H1 (cell line): ENCODE measurements around the gene ACOT11. TPM values are rescaled to one million over a fixed set of nuclear protein-coding genes. Genes with fewer than 3 reads are reported as not detected.

Experiments used
- CTCF ChIA-PET: fragments of 300-600 bp; sonication (Branson Sonifier 250); formaldehyde crosslinking; loops from one replicate; lab custom pipeline; 2021; ENCODE audit not compliant: partially characterized antibody; lab: Charles Lee
- POLR2A ChIA-PET: fragments of 300-600 bp; sonication (Branson Sonifier 250); formaldehyde crosslinking; loops from one replicate; lab custom pipeline; 2021; ENCODE audit warnings: inconsistent platforms; ENCODE audit not compliant: partially characterized antibody; lab: Charles Lee
- DNase-seq, 2 experiments: peaks; one replicate each; pipeline versions ENCODE4 v3.0.0 to v3.0.0-alpha.2; 2010 to 2022; ENCODE audit warnings: low spot score in 2 of 2, low read depth in 1 of 2, mixed read lengths in 1 of 2
- FAIRE-seq: peaks from 2 replicates; lab custom pipeline; 2011; peaks lifted over from hg19 to GRCh38; lab: Jason Lieb, UNC
- H2AFZ ChIP-seq: 2 replicates; pipeline ENCODE4 v1.8.1; 2012; ENCODE audit warnings: low read length, inconsistent platforms
- H2AK5ac ChIP-seq: 2 replicates; pipeline ENCODE4 v1.6.1; 2013; ENCODE audit warnings: low read depth, low read length
- H2BK120ac ChIP-seq: replicated peaks from 2 replicates; pipeline ENCODE3; 2013; ENCODE audit warnings: low read depth, low read length, inconsistent platforms
- H2BK12ac ChIP-seq: 2 replicates; pipeline ENCODE4 v1.6.1; 2013; ENCODE audit warnings: low read depth, low read length
- H2BK15ac ChIP-seq: 2 replicates; pipeline ENCODE4 v1.6.1; 2013; ENCODE audit warnings: low read length
- H2BK20ac ChIP-seq: 2 replicates; pipeline ENCODE4 v1.6.1; 2013; ENCODE audit warnings: low read length
- H2BK5ac ChIP-seq: 2 replicates; pipeline ENCODE4 v1.6.1; 2013; ENCODE audit warnings: low read depth, low read length
- H3K14ac ChIP-seq: 2 replicates; pipeline ENCODE4 v1.6.1; 2013; ENCODE audit warnings: inconsistent platforms; ENCODE audit not compliant: insufficient read length
- H3K18ac ChIP-seq: 2 replicates; pipeline ENCODE4 v1.6.1; 2013; ENCODE audit warnings: low read length; ENCODE audit errors: extremely low read depth
- H3K23ac ChIP-seq: 2 replicates; pipeline ENCODE4 v1.6.1; 2013; ENCODE audit warnings: inconsistent platforms; ENCODE audit not compliant: insufficient read length
- H3K23me2 ChIP-seq: 2 replicates; pipeline ENCODE4 v1.6.1; 2013; ENCODE audit warnings: low read depth, low read length
- H3K27ac ChIP-seq: 2 replicates; pipeline ENCODE4 v1.6.1; 2011; ENCODE audit warnings: low read depth, low read length, inconsistent platforms
- H3K27me3 ChIP-seq, 4 experiments: replicated peaks in 1 of 4; 1 replicate in 1 of 4; 2 replicates in 3 of 4; pipeline versions ENCODE4 v1.6.1 to v1.8.1; 2011 to 2013; ENCODE audit warnings: low read length in 3 of 4, mild to moderate bottlenecking in 3 of 4, inconsistent platforms in 2 of 4, mixed read lengths in 2 of 4, moderate library complexity in 1 of 4; ENCODE audit not compliant: control insufficient read depth in 3 of 4, insufficient read depth in 3 of 4; ENCODE audit errors: extremely low read depth in 1 of 4
- H3K36me3 ChIP-seq, 4 experiments: 2 replicates each; pipeline versions ENCODE4 v1.6.1 to v1.8.1; 2011 to 2013; ENCODE audit warnings: mild to moderate bottlenecking in 4 of 4, low read length in 3 of 4, moderate library complexity in 2 of 4, control low read depth in 1 of 4, inconsistent platforms in 1 of 4; ENCODE audit not compliant: insufficient read depth in 4 of 4, control insufficient read depth in 2 of 4
- H3K4ac ChIP-seq: replicated peaks from 2 replicates; pipeline ENCODE3; 2013; ENCODE audit warnings: low read length, low read depth, mixed read lengths, inconsistent platforms; ENCODE audit not compliant: insufficient read length
- H3K4me1 ChIP-seq, 4 experiments: replicated peaks in 1 of 4; 1 replicate in 1 of 4; 2 replicates in 3 of 4; pipeline versions ENCODE4 v1.6.1 to v1.8.1; 2011 to 2013; ENCODE audit warnings: low read length in 3 of 4, inconsistent platforms in 2 of 4, mixed read lengths in 1 of 4; ENCODE audit not compliant: insufficient read depth in 4 of 4, control insufficient read depth in 3 of 4
- H3K4me2 ChIP-seq, 2 experiments: 2 replicates each; pipeline versions ENCODE4 v1.6.1 to v1.8.1; 2011 to 2013; ENCODE audit warnings: low read depth in 2 of 2, low read length in 2 of 2, control low read depth in 1 of 2, inconsistent platforms in 1 of 2, mild to moderate bottlenecking in 1 of 2; ENCODE audit not compliant: insufficient read depth in 1 of 2
- H3K4me3 ChIP-seq, 4 experiments: fragments of 200-600, 300-600 bp in 1 of 4; sonication (generic), shearing (Covaris generic), sonication (Bioruptor Twin) in 1 of 4; 2 replicates each; pipeline versions ENCODE4 v1.5.1 to v1.8.1; 2011 to 2016; ENCODE audit warnings: low read length in 4 of 4, low read depth in 3 of 4, control low read depth in 2 of 4, inconsistent platforms in 2 of 4, mild to moderate bottlenecking in 2 of 4, mixed read lengths in 1 of 4, moderate library complexity in 1 of 4; ENCODE audit not compliant: insufficient read depth in 2 of 4; ENCODE audit errors: extremely low read depth in 1 of 4
- H3K56ac ChIP-seq: replicated peaks from 2 replicates; pipeline ENCODE3; 2013; ENCODE audit warnings: low read depth, mild to moderate bottlenecking, mixed read lengths, low read length, inconsistent platforms; ENCODE audit not compliant: insufficient read length
- H3K79me1 ChIP-seq: 2 replicates; pipeline ENCODE4 v1.6.1; 2013; ENCODE audit warnings: low read depth, low read length, control low read depth
- H3K79me2 ChIP-seq, 2 experiments: 2 replicates each; pipeline versions ENCODE4 v1.6.1 to v1.8.1; 2012 to 2013; ENCODE audit warnings: low read length in 2 of 2, mild to moderate bottlenecking in 2 of 2, inconsistent platforms in 1 of 2; ENCODE audit not compliant: insufficient read depth in 2 of 2, control insufficient read depth in 1 of 2
- H3K9ac ChIP-seq, 4 experiments: replicated peaks in 1 of 4; 1 replicate in 1 of 4; 2 replicates in 3 of 4; pipeline versions ENCODE4 v1.6.1 to v1.8.1; 2011 to 2013; ENCODE audit warnings: low read depth in 3 of 4, low read length in 3 of 4, control low read depth in 2 of 4, mild to moderate bottlenecking in 2 of 4, moderate library complexity in 2 of 4, inconsistent platforms in 1 of 4; ENCODE audit errors: extremely low read depth in 1 of 4
- H3K9me3 ChIP-seq, 2 experiments: 2 replicates each; pipeline versions ENCODE4 v1.6.1 to v1.8.1; 2012 to 2013; ENCODE audit warnings: mild to moderate bottlenecking in 2 of 2, moderate library complexity in 2 of 2, control low read depth in 1 of 2, inconsistent platforms in 1 of 2, low read depth in 1 of 2, low read length in 1 of 2, mixed read lengths in 1 of 2; ENCODE audit not compliant: insufficient read depth in 2 of 2
- H4K20me1 ChIP-seq, 2 experiments: replicated peaks in 1 of 2; 2 replicates each; pipeline versions ENCODE3 to v1.8.1; 2011 to 2013; ENCODE audit warnings: inconsistent platforms in 2 of 2, low read length in 2 of 2, mild to moderate bottlenecking in 1 of 2; ENCODE audit not compliant: insufficient read depth in 2 of 2, control insufficient read depth in 1 of 2
- H4K5ac ChIP-seq: 2 replicates; pipeline ENCODE4 v1.6.1; 2013; ENCODE audit warnings: low read length, low read depth, mixed read lengths, inconsistent platforms; ENCODE audit not compliant: insufficient read length
- H4K8ac ChIP-seq: 2 replicates; pipeline ENCODE4 v1.8.0; 2013; ENCODE audit warnings: mild to moderate bottlenecking, moderate library complexity, low read length, inconsistent platforms; ENCODE audit not compliant: insufficient read depth; ENCODE audit errors: extremely low read depth
- H4K91ac ChIP-seq: replicated peaks from 2 replicates; pipeline ENCODE3; 2013; ENCODE audit warnings: low read length, mixed read lengths, inconsistent platforms; ENCODE audit not compliant: insufficient read length
- EP300 ChIP-seq, 2 experiments: IDR thresholded peaks; 1 replicate in 1 of 2; 2 replicates in 1 of 2; pipeline ENCODE4 v1.6.1; 2011 to 2012; ENCODE audit warnings: low read depth in 2 of 2, low read length in 2 of 2, mild to moderate bottlenecking in 2 of 2, borderline replicate concordance in 1 of 2, inconsistent platforms in 1 of 2, moderate library complexity in 1 of 2
- SP4 ChIP-seq: IDR thresholded peaks from 2 replicates; pipeline ENCODE4 v1.6.1; 2012; ENCODE audit warnings: low read length, inconsistent platforms
- TAF1 ChIP-seq: IDR thresholded peaks from 2 replicates; pipeline ENCODE4 v1.6.1; 2011; ENCODE audit warnings: mild to moderate bottlenecking, low read depth, low read length
- TBP ChIP-seq: IDR thresholded peaks from 2 replicates; pipeline ENCODE4 v1.6.1; 2011; ENCODE audit warnings: low read depth, low read length, improper control_type of control experiment
- WGBS, 2 experiments: shearing (Covaris generic) in 1 of 2; methylation state at CpG; one replicate each; pipeline versions ENCODE4 v1.1.6 to v1.1.7; 2013 to 2015; ENCODE audit warnings: low lambda C conversion rate in 2 of 2, mixed read lengths in 2 of 2, inconsistent platforms in 1 of 2, low coverage in 1 of 2, missing lambda C conversion rate in 1 of 2; ENCODE audit not compliant: insufficient replicate concordance in 2 of 2, insufficient coverage in 1 of 2, insufficient read length in 1 of 2; ENCODE audit errors: extremely low coverage in 1 of 2, missing lambda C conversion rate in 1 of 2; 5-methylcytosine and 5-hydroxymethylcytosine counted together
- polyA plus RNA-seq, 7 experiments: library from polyadenylated mRNA; depleted of rRNA in 3 of 7; stranded (reverse) in 5 of 7; unstranded in 2 of 7; fragments of >200 nt in 5 of 7; fragments of 200-250 nt in 2 of 7; gene quantifications; 1 replicate in 5 of 7; 2 replicates in 1 of 7; 4 replicates in 1 of 7; pipeline versions ENCODE4 v1.2.1 to v1.2.3, GENCODE V29; 2011 to 2013; ENCODE audit warnings: missing spikeins in 2 of 7, mixed read lengths in 2 of 7
- total RNA-seq: library from RNA; stranded (reverse); fragmentation: NEBNext Ultra II Directional; extraction: Animal tissue kit (Norgen Biotek cat#: 25700); gene quantifications from 2 replicates; pipeline ENCODE4 v1.2.1, GENCODE V29; 2021

Gene ACOT11
- total and polyA plus RNA-seq, 2 of the 8 experiments (the other 6 are each of a cell fraction or from before 2014, with no cell fraction given) = 3.8 to 4.5 TPM

DNA sequence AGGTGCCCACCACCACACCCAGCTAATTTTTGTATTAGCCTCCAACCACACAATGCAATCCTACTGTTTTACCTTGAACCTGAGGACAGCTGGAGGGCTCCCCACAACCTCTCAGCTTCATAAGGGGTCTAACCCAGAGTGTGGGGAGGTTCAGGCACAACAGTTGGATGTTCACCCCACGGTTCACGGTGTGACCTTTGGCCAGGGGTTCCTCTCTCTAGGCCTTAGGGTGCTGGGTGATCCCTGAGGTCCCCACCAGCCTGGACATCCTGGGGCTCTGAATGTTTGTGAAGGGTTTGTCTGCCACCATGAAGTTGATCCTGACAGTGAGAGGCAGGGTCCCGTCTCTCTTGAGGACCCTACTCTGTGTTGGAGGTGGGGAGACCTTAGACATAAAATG lies 3.9 kb downstream of the ACOT11 start:
- Histone ChIP-seq H3K4me1 (peaks cover 0 to 10% (median 6%) of the 10 kb centered on the region in 4 experiments; a peak in 6 of 7 replicates), H4K91ac (no peak overlapping the region), H3K27me3 (no peaks in the 10 kb centered on the region), H3K4me2 (no peak overlapping the region), H3K14ac (no peak overlapping the region), H3K56ac (no peak overlapping the region), H3K18ac (no peak overlapping the region), H3K9ac (no peak overlapping the region), H3K23me2 (no peaks in the 10 kb centered on the region), H3K27ac (no peak overlapping the region), H3K9me3 (no peaks in the 10 kb centered on the region), H2BK15ac (no peak overlapping the region), H2AFZ (no peak overlapping the region), H4K5ac (no peak overlapping the region), H2BK12ac (no peak overlapping the region), H2BK20ac (no peak overlapping the region), H3K4me3 (no peak overlapping the region), H4K20me1 (no peaks in the 10 kb centered on the region), H3K79me2 (no peaks in the 10 kb centered on the region), H2AK5ac (no peak overlapping the region), H3K23ac (no peak overlapping the region), H2BK120ac (no peak overlapping the region), H4K8ac (no peak overlapping the region), H3K4ac (no peak overlapping the region), H3K79me1 (peaks cover 2% of the 10 kb centered on the region; the same call in 1 of the 2 replicates), H2BK5ac (no peak overlapping the region), H3K36me3 (no peaks in the 10 kb centered on the region)
- CTCF ChIA-PET = interaction anchor here (1.1 to 1.5 kb wide), 3 partner anchors 20 to 31 kb away, joined by 3 read pairs; no protein-coding TSS in a partner anchor
- TF ChIP-seq EP300 (IDR thresholded peaks at IDR 0.05; ENCODE audit: borderline replicate concordance in 1 of 2, low read depth in 2 of 2, low read length in 2 of 2) (no peak), SP4 (no peak), TBP (no peak), TAF1 (no peak)
- 86% methylated on average over 3 of the region's 3 CpGs; no CpG with 5 or more reads in 1 of the 2 experiments for WGBS, 2 experiments
- no peak for FAIRE-seq
- POLR2A ChIA-PET = interaction anchor here (1.4 to 2.0 kb wide), 2 partner anchors 9 to 12 kb away, joined by 6 to 7 read pairs; no protein-coding TSS in a partner anchor
- no peak for DNase-seq
